Progenitor cell of endocrine pancreas (in vitro differentiated cells): ENCODE data around the gene TNFAIP8. TPM values are rescaled to one million over a fixed set of nuclear protein-coding genes. Genes with fewer than 3 reads are reported as not detected.

ENCODE experiments used
- DNase-seq: peaks from one replicate; pipeline ENCODE4 v3.0.0; 2021; ENCODE audit warnings: low spot score; ENCODE audit not compliant: unreplicated experiment
- H3K27ac Mint-ChIP-seq: 2 replicates; pipeline ENCODE4 v1.8.0; 2021; ENCODE audit warnings: mild to moderate bottlenecking, moderate library complexity, mixed read lengths
- H3K27me3 Mint-ChIP-seq: 2 replicates; pipeline ENCODE4 v1.8.0; 2021; ENCODE audit warnings: mixed read lengths
- H3K36me3 Mint-ChIP-seq: 2 replicates; pipeline ENCODE4 v1.8.0; 2022; ENCODE audit warnings: mixed read lengths; ENCODE audit not compliant: insufficient read depth
- H3K4me1 Mint-ChIP-seq: 2 replicates; pipeline ENCODE4 v1.8.0; 2021; ENCODE audit warnings: low read depth, mixed read lengths
- H3K4me3 Mint-ChIP-seq: 2 replicates; pipeline ENCODE4 v1.8.0; 2021; ENCODE audit warnings: low read depth, mild to moderate bottlenecking, moderate library complexity, mixed read lengths
- H3K9me3 Mint-ChIP-seq: 2 replicates; pipeline ENCODE4 v1.8.0; 2021; ENCODE audit warnings: low read depth, mixed read lengths
- total RNA-seq: library from RNA; stranded (reverse); gene quantifications from 2 replicates; pipeline ENCODE4 v1.2.1, GENCODE V29; 2021
- TF ChIP-seq, protein P1 (sequence below): fragments of 200-600 bp; sonication (generic); IDR thresholded peaks from one replicate; pipeline ENCODE4 v1.5.0; 2021; ENCODE audit warnings: antibody characterized with exemption, mild to moderate bottlenecking; ENCODE audit not compliant: unreplicated experiment

TNFAIP8 gene
- total RNA-seq, 1 donor from 2014 or later = 8.0 TPM

- no peaks in the 10 kb centered on the region for H3K9me3 Mint-ChIP-seq
- TF ChIP-seq, protein P1, sequence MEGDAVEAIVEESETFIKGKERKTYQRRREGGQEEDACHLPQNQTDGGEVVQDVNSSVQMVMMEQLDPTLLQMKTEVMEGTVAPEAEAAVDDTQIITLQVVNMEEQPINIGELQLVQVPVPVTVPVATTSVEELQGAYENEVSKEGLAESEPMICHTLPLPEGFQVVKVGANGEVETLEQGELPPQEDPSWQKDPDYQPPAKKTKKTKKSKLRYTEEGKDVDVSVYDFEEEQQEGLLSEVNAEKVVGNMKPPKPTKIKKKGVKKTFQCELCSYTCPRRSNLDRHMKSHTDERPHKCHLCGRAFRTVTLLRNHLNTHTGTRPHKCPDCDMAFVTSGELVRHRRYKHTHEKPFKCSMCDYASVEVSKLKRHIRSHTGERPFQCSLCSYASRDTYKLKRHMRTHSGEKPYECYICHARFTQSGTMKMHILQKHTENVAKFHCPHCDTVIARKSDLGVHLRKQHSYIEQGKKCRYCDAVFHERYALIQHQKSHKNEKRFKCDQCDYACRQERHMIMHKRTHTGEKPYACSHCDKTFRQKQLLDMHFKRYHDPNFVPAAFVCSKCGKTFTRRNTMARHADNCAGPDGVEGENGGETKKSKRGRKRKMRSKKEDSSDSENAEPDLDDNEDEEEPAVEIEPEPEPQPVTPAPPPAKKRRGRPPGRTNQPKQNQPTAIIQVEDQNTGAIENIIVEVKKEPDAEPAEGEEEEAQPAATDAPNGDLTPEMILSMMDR = no peak
- H3K4me3 Mint-ChIP-seq = peak overlapping the region; percentile 89
- H3K27me3 Mint-ChIP-seq = peaks cover 42% of the 10 kb centered on the region
- H3K4me1 Mint-ChIP-seq = peaks cover 21% of the 10 kb centered on the region
- no peak for DNase-seq
- no peaks in the 10 kb centered on the region for H3K36me3 Mint-ChIP-seq
- H3K27ac Mint-ChIP-seq = no peak overlapping the region
Observed at GRCh38 chr5:119355244-119355638, 578 bp upstream of the TNFAIP8 start.

GRCh38 chr5:119356612-119357188 lies 881 bp downstream of the TNFAIP8 start:
- peaks cover 25% of the 10 kb centered on the region for H3K4me1 Mint-ChIP-seq
- H3K36me3 Mint-ChIP-seq = no peaks in the 10 kb centered on the region
- TF ChIP-seq, protein P1 = no peak
- H3K27me3 Mint-ChIP-seq = peaks cover 42% of the 10 kb centered on the region
- H3K27ac Mint-ChIP-seq = no peak overlapping the region
- H3K9me3 Mint-ChIP-seq = no peaks in the 10 kb centered on the region
- no peak for DNase-seq
- peak overlapping the region; percentile 89 for H3K4me3 Mint-ChIP-seq

DNA sequence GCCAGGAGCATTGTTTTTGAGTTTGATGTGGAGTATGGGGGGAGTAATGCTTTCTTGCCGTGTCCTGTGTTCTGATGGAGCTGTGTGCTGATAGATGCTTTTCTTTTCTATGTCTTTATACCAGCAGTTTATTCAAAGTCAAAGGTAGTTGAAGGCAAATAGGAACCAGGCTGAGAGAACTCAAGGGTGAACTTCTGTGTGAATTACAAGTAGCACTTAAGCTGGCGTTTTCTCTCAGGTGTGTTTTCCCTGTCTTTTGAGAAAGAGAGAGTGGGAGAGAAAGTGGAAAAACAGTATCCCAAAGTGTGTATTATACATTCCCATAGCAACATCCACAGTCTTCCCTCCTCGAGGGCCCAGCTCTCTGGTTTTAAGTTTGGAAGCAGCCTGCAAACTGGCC lies 1.5 kb downstream of the TNFAIP8 start:
- no peaks in the 10 kb centered on the region for H3K36me3 Mint-ChIP-seq

DNA sequence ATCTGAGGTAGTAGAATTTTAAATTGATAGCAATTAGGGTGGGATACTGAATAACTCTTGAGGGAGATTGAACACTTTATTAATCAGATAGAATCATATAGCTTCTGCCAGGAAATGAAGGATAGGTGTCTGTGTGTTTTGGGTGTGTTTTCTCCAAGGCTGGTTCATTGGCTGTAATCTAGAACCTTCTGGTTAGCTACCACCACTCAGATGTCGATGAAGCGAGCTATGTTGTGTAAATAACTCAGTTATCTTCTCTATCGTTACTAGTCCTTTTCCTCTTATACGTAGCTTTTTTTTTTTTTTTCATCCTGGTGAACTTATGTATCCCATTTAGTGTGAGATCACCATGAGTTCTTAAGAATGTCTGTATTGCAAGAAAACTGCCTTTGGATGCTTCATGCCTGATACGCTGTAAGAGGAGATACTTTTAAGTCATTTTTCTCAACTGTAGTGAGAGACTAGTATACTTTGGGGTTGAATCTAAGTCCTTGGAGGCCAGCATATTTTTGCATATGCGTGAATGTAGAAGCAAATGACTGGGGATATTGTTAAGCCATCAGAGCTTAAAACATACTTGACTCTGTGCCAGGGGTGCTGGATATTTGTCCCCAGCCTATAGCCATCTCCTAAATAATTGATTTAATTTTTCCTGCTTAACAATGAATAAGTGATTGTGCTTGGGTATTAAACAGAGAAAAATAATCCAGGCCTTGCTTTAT lies 2.1 kb downstream of the TNFAIP8 start:
- Mint-ChIP-seq H3K4me3 (no peak overlapping the region), H3K9me3 (no peaks in the 10 kb centered on the region), H3K27ac (no peak overlapping the region), H3K27me3 (peaks cover 39% of the 10 kb centered on the region), H3K36me3 (no peaks in the 10 kb centered on the region), H3K4me1 (peaks cover 25% of the 10 kb centered on the region)
- DNase-seq = no peak
- TF ChIP-seq, protein P1 = no peak

More for the DNA sequence above, 1.5 kb downstream of the TNFAIP8 start:
- no peaks in the 10 kb centered on the region for H3K9me3 Mint-ChIP-seq
- peaks cover 42% of the 10 kb centered on the region for H3K27me3 Mint-ChIP-seq
- no peak for DNase-seq
- H3K27ac Mint-ChIP-seq = no peak overlapping the region
- TF ChIP-seq, protein P1 = no peak
- peaks cover 25% of the 10 kb centered on the region for H3K4me1 Mint-ChIP-seq
- no peak overlapping the region for H3K4me3 Mint-ChIP-seq

DNA sequence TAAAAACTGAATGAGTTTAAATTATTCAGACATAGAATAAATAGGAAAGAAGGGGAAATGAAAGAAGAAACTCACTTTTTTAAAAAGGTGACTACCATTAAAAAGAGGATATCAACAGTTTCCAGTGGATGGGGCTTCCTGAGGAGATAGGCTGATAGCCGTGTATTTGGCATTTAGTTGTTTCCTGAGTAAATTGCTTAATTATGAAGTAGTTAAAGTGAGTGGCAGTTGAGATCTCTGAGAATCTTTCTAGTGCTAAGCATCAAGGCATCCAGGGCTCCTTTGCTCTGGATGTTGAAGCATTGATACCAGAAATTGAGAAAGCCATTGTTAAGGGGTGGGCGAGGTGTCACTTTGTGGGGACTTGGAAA lies 2.7 kb downstream of the TNFAIP8 start:
- Mint-ChIP-seq H3K4me3 (no peak overlapping the region), H3K27me3 (peaks cover 36% of the 10 kb centered on the region), H3K4me1 (peaks cover 25% of the 10 kb centered on the region), H3K9me3 (no peaks in the 10 kb centered on the region), H3K36me3 (no peaks in the 10 kb centered on the region), H3K27ac (no peak overlapping the region)
- TF ChIP-seq, protein P1 = no peak
- no peak for DNase-seq
